H9 (cell line): ENCODE results near the gene LSM7. TPM values are rescaled to one million over a fixed set of nuclear protein-coding genes. Genes with fewer than 3 reads are reported as not detected.
A peak's percentile ranks its signal among the peaks of the same experiment; 100 is the strongest.

ENCODE experiments used
- DNase-seq: peaks from one replicate; pipeline ENCODE4 v3.0.0-alpha.2; 2017
- H2AFZ ChIP-seq: one replicate; pipeline ENCODE4 v1.6.1; 2013; ENCODE audit warnings: mild to moderate bottlenecking, low read length, control low read depth, moderate library complexity
- H2AK5ac ChIP-seq: 2 replicates; pipeline ENCODE4 v1.6.1; 2013; ENCODE audit warnings: low read length, control low read depth, mixed read lengths; ENCODE audit not compliant: insufficient read length
- H2BK120ac ChIP-seq: one replicate; pipeline ENCODE4 v1.6.1; 2013; ENCODE audit warnings: low read depth, mild to moderate bottlenecking, low read length, control low read depth, inconsistent platforms; ENCODE audit not compliant: poor library complexity, severe bottlenecking
- H2BK12ac ChIP-seq: 2 replicates; pipeline ENCODE4 v1.6.1; 2013; ENCODE audit warnings: low read length, control low read depth, mixed read lengths, low read depth; ENCODE audit not compliant: insufficient read length
- H2BK15ac ChIP-seq: 2 replicates; pipeline ENCODE4 v1.6.1; 2013; ENCODE audit warnings: low read depth, low read length, control low read depth
- H2BK20ac ChIP-seq: one replicate; pipeline ENCODE4 v1.6.1; 2013; ENCODE audit warnings: low read depth, mild to moderate bottlenecking, low read length, control low read depth, inconsistent platforms; ENCODE audit not compliant: poor library complexity, severe bottlenecking
- H2BK5ac ChIP-seq: 2 replicates; pipeline ENCODE4 v1.6.1; 2013; ENCODE audit warnings: low read length, control low read depth, mixed read lengths; ENCODE audit not compliant: insufficient read length
- H3K14ac ChIP-seq: 2 replicates; pipeline ENCODE4 v1.6.1; 2013; ENCODE audit warnings: low read length, control low read depth; ENCODE audit not compliant: insufficient read depth
- H3K18ac ChIP-seq: 2 replicates; pipeline ENCODE4 v1.6.1; 2013; ENCODE audit warnings: low read depth, mild to moderate bottlenecking, mixed read lengths, low read length, control low read depth; ENCODE audit not compliant: insufficient read length
- H3K23ac ChIP-seq: 2 replicates; pipeline ENCODE4 v1.6.1; 2013; ENCODE audit warnings: low read length, control low read depth, mixed read lengths, low read depth; ENCODE audit not compliant: insufficient read length
- H3K23me2 ChIP-seq: 2 replicates; pipeline ENCODE4 v1.6.1; 2013; ENCODE audit warnings: low read depth, mild to moderate bottlenecking, mixed read lengths, low read length, control low read depth; ENCODE audit not compliant: insufficient read length, poor library complexity, severe bottlenecking
- H3K27ac ChIP-seq: 2 replicates; pipeline ENCODE4 v1.5.1; 2013; ENCODE audit warnings: low read length, control low read depth, mixed read lengths, low read depth; ENCODE audit not compliant: insufficient read length
- H3K27me3 ChIP-seq: 2 replicates; pipeline ENCODE4 v1.6.1; 2013; ENCODE audit warnings: low read length, control low read depth, inconsistent platforms; ENCODE audit not compliant: insufficient read depth
- H3K4ac ChIP-seq: 2 replicates; pipeline ENCODE4 v1.6.1; 2013; ENCODE audit warnings: low read depth, mild to moderate bottlenecking, control low read depth, inconsistent platforms, low read length, moderate library complexity
- H3K4me1 ChIP-seq: 2 replicates; pipeline ENCODE4 v1.6.1; 2013; ENCODE audit warnings: low read length, control low read depth, inconsistent platforms; ENCODE audit not compliant: insufficient read depth
- H3K4me2 ChIP-seq: 2 replicates; pipeline ENCODE4 v1.6.1; 2013; ENCODE audit warnings: low read length, control low read depth, mixed read lengths; ENCODE audit not compliant: insufficient read length, insufficient read depth
- H3K56ac ChIP-seq: 2 replicates; pipeline ENCODE4 v1.6.1; 2013; ENCODE audit warnings: low read depth, mild to moderate bottlenecking, mixed read lengths, low read length, control low read depth; ENCODE audit not compliant: insufficient read length
- H3K79me1 ChIP-seq: 2 replicates; pipeline ENCODE4 v1.6.1; 2013; ENCODE audit warnings: low read depth, mild to moderate bottlenecking, moderate library complexity, low read length, control low read depth, inconsistent platforms; ENCODE audit not compliant: insufficient read depth, poor library complexity, severe bottlenecking
- H3K79me2 ChIP-seq: 2 replicates; pipeline ENCODE4 v1.6.1; 2013; ENCODE audit warnings: low read length, control low read depth, inconsistent platforms; ENCODE audit not compliant: insufficient read depth
- H3K9ac ChIP-seq: 2 replicates; pipeline ENCODE4 v1.6.1; 2013; ENCODE audit warnings: low read length, control low read depth, mixed read lengths; ENCODE audit not compliant: insufficient read length; ENCODE audit errors: extremely low read depth
- H3K9me3 ChIP-seq: one replicate; pipeline ENCODE4 v1.6.1; 2013; ENCODE audit warnings: low read depth, low read length, inconsistent platforms; ENCODE audit not compliant: control insufficient read depth
- H3T11ph ChIP-seq: one replicate; pipeline ENCODE4 v1.6.1; 2013; ENCODE audit warnings: mild to moderate bottlenecking, low read length, control low read depth, inconsistent platforms
- H4K20me1 ChIP-seq: one replicate; pipeline ENCODE4 v1.6.1; 2013; ENCODE audit not compliant: control insufficient read depth, insufficient read length, insufficient read depth
- H4K5ac ChIP-seq: 2 replicates; pipeline ENCODE4 v1.6.1; 2013; ENCODE audit warnings: low read depth, mild to moderate bottlenecking, mixed read lengths, low read length, control low read depth; ENCODE audit not compliant: insufficient read length
- H4K8ac ChIP-seq: replicated peaks from 2 replicates; pipeline ENCODE4 v1.6.1; 2013; ENCODE audit warnings: low read length, control low read depth, mixed read lengths, low read depth; ENCODE audit not compliant: insufficient read length
- H4K91ac ChIP-seq: 2 replicates; pipeline ENCODE4 v1.6.1; 2013; ENCODE audit warnings: low read depth, mild to moderate bottlenecking, moderate library complexity, mixed read lengths, low read length, control low read depth; ENCODE audit not compliant: insufficient read length
- H3K27ac Mint-ChIP-seq, 3 experiments: 2 replicates in 2 of 3; 3 replicates in 1 of 3; pipeline ENCODE4 v1.8.0; 2020 to 2021; ENCODE audit warnings: mixed read lengths in 3 of 3, mild to moderate bottlenecking in 1 of 3, moderate library complexity in 1 of 3
- H3K27me3 Mint-ChIP-seq: 2 replicates; pipeline ENCODE4 v1.8.0; 2021; ENCODE audit warnings: low read depth, mild to moderate bottlenecking, moderate library complexity, mixed read lengths
- H3K36me3 Mint-ChIP-seq, 3 experiments: 2 replicates in 2 of 3; 3 replicates in 1 of 3; pipeline ENCODE4 v1.8.0; 2020 to 2021; ENCODE audit warnings: low read depth in 3 of 3, mixed read lengths in 3 of 3; ENCODE audit not compliant: insufficient read depth in 1 of 3
- H3K4me1 Mint-ChIP-seq, 2 experiments: 2 replicates each; pipeline ENCODE4 v1.8.0; 2020; ENCODE audit warnings: mixed read lengths in 2 of 2
- H3K4me3 Mint-ChIP-seq, 2 experiments: 2 replicates in 1 of 2; 3 replicates in 1 of 2; pipeline ENCODE4 v1.8.0; 2020 to 2021; ENCODE audit warnings: mild to moderate bottlenecking in 2 of 2, mixed read lengths in 2 of 2, moderate library complexity in 1 of 2
- H3K9me3 Mint-ChIP-seq, 2 experiments: 2 replicates in 1 of 2; 3 replicates in 1 of 2; pipeline ENCODE4 v1.8.0; 2020; ENCODE audit warnings: mild to moderate bottlenecking in 2 of 2, mixed read lengths in 2 of 2, moderate library complexity in 1 of 2
- CTCF ChIP-seq: fragments of 200-600 bp; sonication (generic); conservative IDR thresholded peaks from 3 replicates; pipeline ENCODE4 v1.8.0; 2021; ENCODE audit warnings: antibody characterized with exemption, mild to moderate bottlenecking
- WGBS: extraction: QIAGEN DNeasy Blood & Tissue Kit; methylation state at CpG from one replicate; pipeline ENCODE4 v1.1.7; 2013; ENCODE audit warnings: missing lambda C conversion rate, low lambda C conversion rate, mixed read lengths; ENCODE audit not compliant: insufficient read length; ENCODE audit errors: extremely low coverage; 5-methylcytosine and 5-hydroxymethylcytosine counted together
- total RNA-seq: library from RNA; stranded (reverse); gene quantifications from 2 replicates; pipeline ENCODE4 v1.2.1, GENCODE V29; 2021

The LSM7 gene
- total RNA-seq, 1 experiment from 2014 or later = 187 TPM

GRCh38 chr19:2320939-2321338 lies 7.4 kb downstream of the LSM7 start:
- Histone ChIP-seq H3K56ac (no peak overlapping the region), H3K23me2 (no peaks in the 10 kb centered on the region)

More at GRCh38 chr19:2320939-2321338, 7.4 kb downstream of the LSM7 start:
- TF ChIP-seq CTCF = no peak
- Histone ChIP-seq H2BK120ac (no peak overlapping the region), H3K79me2 (no peaks in the 10 kb centered on the region), H4K20me1 (no peaks in the 10 kb centered on the region), H3K23ac (no peak overlapping the region), H3K79me1 (no peaks in the 10 kb centered on the region), H2AFZ (no peak overlapping the region), H3T11ph (no peak overlapping the region), H3K4me1 (no peaks in the 10 kb centered on the region), H2BK12ac (no peak overlapping the region), H4K8ac (no peak overlapping the region), H2AK5ac (no peak overlapping the region), H4K91ac (no peak overlapping the region), H4K5ac (no peak overlapping the region), H3K4ac (no peak overlapping the region), H3K27ac (no peak overlapping the region), H2BK20ac (no peak overlapping the region), H3K9ac (no peak overlapping the region), H3K27me3 (no peaks in the 10 kb centered on the region), H2BK15ac (no peak overlapping the region), H3K14ac (no peak overlapping the region), H3K4me2 (no peak overlapping the region), H3K18ac (no peak overlapping the region), H3K9me3 (no peaks in the 10 kb centered on the region), H2BK5ac (no peak overlapping the region)
- WGBS = no CpG with 5 or more reads among the region's 12 CpGs
- no peak for DNase-seq
- Mint-ChIP-seq H3K4me3 (no peak overlapping the region), H3K27ac (peak overlapping the region in 1 of 3 experiments; percentile 62; a peak in 1 of 7 replicates), H3K4me1 (peaks cover 3 to 12% of the 10 kb centered on the region in 2 experiments; a peak in 1 of 4 replicates), H3K27me3 (peaks cover 3% of the 10 kb centered on the region; the same call in 1 of the 2 replicates), H3K36me3 (peaks cover 4 to 31% (median 28%) of the 10 kb centered on the region in 3 experiments; a peak in 6 of 7 replicates), H3K9me3 (no peaks in the 10 kb centered on the region)
